Endodermal cell (in vitro differentiated cells): ENCODE results near the gene FCHSD1. TPM values are rescaled to one million over a fixed set of nuclear protein-coding genes. Genes with fewer than 3 reads are reported as not detected.

Source experiments
- DNase-seq: peaks from one replicate; pipeline ENCODE4 v3.0.0-alpha.2; 2017
- H3K27ac ChIP-seq: 2 replicates; pipeline ENCODE4 v1.5.1; 2013; ENCODE audit warnings: mild to moderate bottlenecking, low read depth, low read length, moderate library complexity
- H3K27me3 ChIP-seq: 2 replicates; pipeline ENCODE4 v1.6.1; 2013; ENCODE audit warnings: mild to moderate bottlenecking, low read length, moderate library complexity; ENCODE audit not compliant: insufficient read depth, control insufficient read depth, poor library complexity, severe bottlenecking
- H3K36me3 ChIP-seq: 2 replicates; pipeline ENCODE4 v1.7.0; 2013; ENCODE audit warnings: mild to moderate bottlenecking, low read length, moderate library complexity; ENCODE audit not compliant: control insufficient read depth, insufficient read depth
- H3K4me1 ChIP-seq: one replicate; pipeline ENCODE4 v1.7.0; 2013; ENCODE audit warnings: low read length; ENCODE audit not compliant: control insufficient read depth, insufficient read depth
- H3K4me3 ChIP-seq: 2 replicates; pipeline ENCODE4 v1.5.1; 2013; ENCODE audit warnings: mild to moderate bottlenecking, low read length, moderate library complexity
- H3K9ac ChIP-seq: 2 replicates; pipeline ENCODE4 v1.6.1; 2013; ENCODE audit warnings: mild to moderate bottlenecking, low read length, moderate library complexity; ENCODE audit not compliant: poor library complexity, severe bottlenecking; ENCODE audit errors: extremely low read depth
- H3K9me3 ChIP-seq: 2 replicates; pipeline ENCODE4 v1.6.1; 2013; ENCODE audit warnings: mild to moderate bottlenecking, low read length, moderate library complexity; ENCODE audit not compliant: control insufficient read depth
- H3K27ac Mint-ChIP-seq: 2 replicates; pipeline ENCODE4 v1.8.0; 2020; ENCODE audit warnings: mixed read lengths
- H3K27me3 Mint-ChIP-seq: 2 replicates; pipeline ENCODE4 v1.8.0; 2021; ENCODE audit warnings: mild to moderate bottlenecking, mixed read lengths; ENCODE audit not compliant: insufficient read depth
- H3K36me3 Mint-ChIP-seq: 2 replicates; pipeline ENCODE4 v1.8.0; 2020; ENCODE audit warnings: low read depth, mixed read lengths
- H3K4me1 Mint-ChIP-seq: 2 replicates; pipeline ENCODE4 v1.8.0; 2020; ENCODE audit warnings: mixed read lengths
- H3K4me3 Mint-ChIP-seq: 2 replicates; pipeline ENCODE4 v1.8.0; 2020; ENCODE audit warnings: mild to moderate bottlenecking, moderate library complexity, mixed read lengths
- H3K9me3 Mint-ChIP-seq: 2 replicates; pipeline ENCODE4 v1.8.0; 2020; ENCODE audit warnings: mild to moderate bottlenecking, mixed read lengths
- CTCF ChIP-seq: fragments of 200-600 bp; sonication (generic); conservative IDR thresholded peaks from 2 replicates; pipeline ENCODE4 v1.5.0; 2021; ENCODE audit warnings: antibody characterized with exemption, mild to moderate bottlenecking
- WGBS, 2 experiments: methylation state at CpG; one replicate each; pipeline versions ENCODE4 v1.1.5 to v1.1.7; 2013; ENCODE audit warnings: missing lambda C conversion rate in 2 of 2, mixed read lengths in 1 of 2; ENCODE audit not compliant: insufficient coverage in 1 of 2, insufficient read length in 1 of 2; 5-methylcytosine and 5-hydroxymethylcytosine counted together
- total RNA-seq, 2 donors: library from RNA; stranded (reverse); fragmentation: NEBNext Ultra II Directional in 1 of 2; extraction: Animal tissue kit (Norgen Biotek cat#: 25700) in 1 of 2; gene quantifications; 2 replicates in 1 of 2; 3 replicates in 1 of 2; pipeline ENCODE4 v1.2.1, GENCODE V29; 2021

Gene FCHSD1
- total RNA-seq, 2 donors from 2014 or later, result 34.8 to 41.7 TPM

- peaks cover 21% of the 10 kb centered on the region for H3K36me3 ChIP-seq
- no peak for TF ChIP-seq CTCF
- no peaks in the 10 kb centered on the region for H3K27me3 Mint-ChIP-seq
- no peaks in the 10 kb centered on the region for H3K27me3 ChIP-seq
- H3K4me1 Mint-ChIP-seq, result no peaks in the 10 kb centered on the region
- no peaks in the 10 kb centered on the region for H3K4me1 ChIP-seq
- no peak overlapping the region for H3K4me3 Mint-ChIP-seq
- H3K9me3 ChIP-seq, result no peaks in the 10 kb centered on the region
- no peaks in the 10 kb centered on the region for H3K9me3 Mint-ChIP-seq
- H3K36me3 Mint-ChIP-seq, result peaks cover 13% of the 10 kb centered on the region
- no peak overlapping the region for H3K9ac ChIP-seq
- H3K27ac ChIP-seq, result no peak overlapping the region
- DNase-seq, result no peak
- H3K4me3 ChIP-seq, result no peak overlapping the region
- 80 to 100% methylated on average over 1 of the region's 1 CpG for WGBS, 2 experiments
- H3K27ac Mint-ChIP-seq, result no peak overlapping the region
Measured at GRCh38 chr5:141596867-141597266, 54.4 kb downstream of the FCHSD1 start.

- TF ChIP-seq CTCF, result no peak
- no peaks in the 10 kb centered on the region for H3K4me1 ChIP-seq
- no peaks in the 10 kb centered on the region for H3K27me3 Mint-ChIP-seq
- no peak overlapping the region for H3K27ac ChIP-seq
- H3K36me3 Mint-ChIP-seq, result peaks cover 28% of the 10 kb centered on the region
- H3K4me3 ChIP-seq, result no peak overlapping the region
- H3K36me3 ChIP-seq, result peaks cover 58% of the 10 kb centered on the region
- no peaks in the 10 kb centered on the region for H3K9me3 Mint-ChIP-seq
- H3K27ac Mint-ChIP-seq, result no peak overlapping the region
- DNase-seq, result no peak
- H3K27me3 ChIP-seq, result no peaks in the 10 kb centered on the region
- H3K9me3 ChIP-seq, result no peaks in the 10 kb centered on the region
- H3K4me3 Mint-ChIP-seq, result no peak overlapping the region
- peaks cover 3% of the 10 kb centered on the region for H3K4me1 Mint-ChIP-seq
- 90% methylated on average over 1 to 2 of the region's 2 CpGs for whole genome bisulfite sequencing, 2 experiments
- no peak overlapping the region for H3K9ac ChIP-seq
Measured at GRCh38 chr5:141590127-141590526, 61.1 kb downstream of the FCHSD1 start.

Other genes with a start within 250 kb of the FCHSD1 start
- 1 to 10 TPM in 1 of 2 donors, under 1 TPM in 1; 0.89 to 7.3 TPM for gene PCDHGA9, start 248.6 kb downstream of the FCHSD1 start, total RNA-seq
- 10 to 100 TPM in 1 of 2 donors, 1 to 10 TPM in 1; 8.3 to 10.8 TPM for gene PCDHGB6, start 243.4 kb downstream of the FCHSD1 start, total RNA-seq
- gene PCDHGA10, start 238.4 kb downstream of the FCHSD1 start, total RNA-seq, result 10 to 100 TPM in 1 of 2 donors, 1 to 10 TPM in 1; 3.2 to 20.7 TPM
- 10 to 100 TPM; 15.3 to 19.3 TPM for gene PCDHGB7, start 233.7 kb downstream of the FCHSD1 start, total RNA-seq
- gene PCDHGA11, start 230.4 kb downstream of the FCHSD1 start, total RNA-seq, result 10 to 100 TPM in 1 of 2 donors, 1 to 10 TPM in 1; 8.5 to 10.6 TPM
- 1 to 10 TPM; 1.4 to 4.1 TPM for gene PCDHGA12, start 220.9 kb downstream of the FCHSD1 start, total RNA-seq
- gene PCDHGC3, start 175.5 kb downstream of the FCHSD1 start, total RNA-seq, result 10 to 100 TPM; 13.9 to 27.6 TPM
- gene PCDHGC4, start 166.4 kb downstream of the FCHSD1 start, total RNA-seq, result 1 to 10 TPM; 2.6 to 3.0 TPM
- 1 to 10 TPM in 1 of 2 donors, under 1 TPM in 1; 0.71 to 1.8 TPM for gene PCDHGC5, start 162.3 kb downstream of the FCHSD1 start, total RNA-seq
- gene DIAPH1, start 32.4 kb downstream of the FCHSD1 start, total RNA-seq, result 100 to 1,000 TPM; 104 to 106 TPM
- 10 to 100 TPM; 73.3 to 78.9 TPM for gene HDAC3, start 14.6 kb downstream of the FCHSD1 start, total RNA-seq
- gene RELL2, start 14.4 kb downstream of the FCHSD1 start, total RNA-seq, result 1 to 10 TPM; 3.1 to 6.2 TPM
- 10 to 100 TPM; 32.5 to 41.3 TPM for gene ARAP3, start 30.8 kb upstream of the FCHSD1 start, total RNA-seq
- 10 to 100 TPM; 45.4 to 69.7 TPM for gene PCDH1, start 227.0 kb upstream of the FCHSD1 start, total RNA-seq